ENCODE data around the gene FOXF1.

GRCh38 chr16:86533767-86534351, 23.5 kb downstream of the FOXF1 start:
- TF ChIP-seq CTCF (IDR thresholded peaks at IDR 0.05) (no peak), BHLHE40 (IDR thresholded peaks at IDR 0.05; ENCODE audit: low read depth, low read length) (no peak), HOXB13 (CRISPR knock-in tag; IDR thresholded peaks at IDR 0.05; ENCODE audit: low read depth) (no peak), REST (IDR thresholded peaks at IDR 0.05) (no peak), MAX (IDR thresholded peaks at IDR 0.05) (no peak), EHMT2 (IDR thresholded peaks at IDR 0.05; ENCODE audit: low read depth) (no peak), MAZ (IDR thresholded peaks at IDR 0.05; ENCODE audit: borderline replicate concordance, low read depth, low read length) (no peak)
